Loucy (cell line): ENCODE results near the gene LRRC26.

Source experiments
- H2AFZ ChIP-seq: fragments of 200-600 bp; sonication (generic); 2 replicates; pipeline ENCODE4 v1.6.0; 2016; ENCODE audit warnings: antibody characterized with exemption, mild to moderate bottlenecking, low read length, moderate library complexity
- H3F3A ChIP-seq: fragments of 200-600 bp; 2 replicates; pipeline ENCODE4 v1.6.0; 2016; ENCODE audit warnings: antibody characterized with exemption, low read depth, mild to moderate bottlenecking
- H3K27me3 ChIP-seq: fragments of 200-600 bp; sonication (generic); 2 replicates; pipeline ENCODE4 v1.6.1; 2014; ENCODE audit warnings: low read length, mild to moderate bottlenecking; ENCODE audit not compliant: insufficient read depth, poor library complexity, severe bottlenecking
- H3K36me3 ChIP-seq: fragments of 200-600 bp; sonication (generic); 2 replicates; pipeline ENCODE4 v1.6.1; 2016; ENCODE audit warnings: low read length; ENCODE audit not compliant: insufficient read depth
- H3K4me1 ChIP-seq: fragments of 200-600 bp; sonication (generic); 2 replicates; pipeline ENCODE4 v1.5.1; 2014; ENCODE audit warnings: low read length, mild to moderate bottlenecking; ENCODE audit not compliant: insufficient read depth, poor library complexity, severe bottlenecking
- H3K4me2 ChIP-seq: fragments of 200-600 bp; sonication (generic); 2 replicates; pipeline ENCODE4 v1.6.0; 2014; ENCODE audit warnings: antibody characterized with exemption, low read length, low read depth, mild to moderate bottlenecking; ENCODE audit not compliant: poor library complexity, severe bottlenecking
- H3K4me3 ChIP-seq: fragments of 200-600 bp; sonication (generic); 2 replicates; pipeline ENCODE4 v1.5.1; 2014; ENCODE audit warnings: low read length, mild to moderate bottlenecking, mixed read lengths; ENCODE audit not compliant: poor library complexity, severe bottlenecking
- H3K79me2 ChIP-seq: fragments of 200-600 bp; sonication (generic); 2 replicates; pipeline ENCODE4 v1.6.1; 2014; ENCODE audit warnings: low read length; ENCODE audit not compliant: insufficient read depth
- H3K9ac ChIP-seq: fragments of 200-600 bp; sonication (generic); 2 replicates; pipeline ENCODE4 v1.6.0; 2014; ENCODE audit warnings: mild to moderate bottlenecking, low read depth, low read length, moderate library complexity; ENCODE audit not compliant: poor library complexity, severe bottlenecking
- H3K9me2 ChIP-seq: fragments of 200-600 bp; sonication (generic); replicated peaks from 2 replicates; pipeline ENCODE4 v1.6.1; 2016; ENCODE audit warnings: low read depth, low read length, mixed read lengths
- H3K9me3 ChIP-seq: fragments of 200-600 bp; sonication (generic); 2 replicates; pipeline ENCODE4 v1.6.1; 2014; ENCODE audit warnings: mild to moderate bottlenecking, antibody characterized with exemption, low read length, low read depth; ENCODE audit not compliant: insufficient read depth
- H4K20me1 ChIP-seq: fragments of 200-600 bp; sonication (generic); 2 replicates; pipeline ENCODE4 v1.6.0; 2014; ENCODE audit warnings: antibody characterized with exemption, low read length, mild to moderate bottlenecking; ENCODE audit not compliant: insufficient read depth, poor library complexity, severe bottlenecking
- CTCF ChIP-seq: fragments of 200-600 bp; sonication (generic); conservative IDR thresholded peaks from 2 replicates; pipeline ENCODE4 v1.5.1; 2014; ENCODE audit warnings: mild to moderate bottlenecking, antibody characterized with exemption, low read length
- EZH2phosphoT487 ChIP-seq: fragments of 200-600 bp; IDR thresholded peaks from 2 replicates; pipeline ENCODE4 v1.6.1; 2018; ENCODE audit warnings: antibody characterized with exemption, mild to moderate bottlenecking, moderate library complexity, borderline replicate concordance

Gene LRRC26

GRCh38 chr9:137188086-137188489 lies 18.2 kb upstream of the LRRC26 start:
- Histone ChIP-seq H3K9me2 (no peaks in the 10 kb centered on the region), H3K4me1 (peaks cover 20% of the 10 kb centered on the region), H3K36me3 (peaks cover 12% of the 10 kb centered on the region; the same call in 1 of the 2 replicates), H2AFZ (peak overlapping the region; percentile 80), H3K9me3 (no peaks in the 10 kb centered on the region), H3F3A (peaks cover 8% of the 10 kb centered on the region; the same call in 1 of the 2 replicates), H4K20me1 (peaks cover 26% of the 10 kb centered on the region), H3K4me3 (peak overlapping the region; percentile 96), H3K4me2 (peak overlapping the region; percentile 91), H3K9ac (peak overlapping the region; percentile 88), H3K27me3 (no peaks in the 10 kb centered on the region), H3K79me2 (peaks cover 55% of the 10 kb centered on the region)
- TF ChIP-seq EZH2phosphoT487 (no peak), CTCF (no peak)

DNA sequence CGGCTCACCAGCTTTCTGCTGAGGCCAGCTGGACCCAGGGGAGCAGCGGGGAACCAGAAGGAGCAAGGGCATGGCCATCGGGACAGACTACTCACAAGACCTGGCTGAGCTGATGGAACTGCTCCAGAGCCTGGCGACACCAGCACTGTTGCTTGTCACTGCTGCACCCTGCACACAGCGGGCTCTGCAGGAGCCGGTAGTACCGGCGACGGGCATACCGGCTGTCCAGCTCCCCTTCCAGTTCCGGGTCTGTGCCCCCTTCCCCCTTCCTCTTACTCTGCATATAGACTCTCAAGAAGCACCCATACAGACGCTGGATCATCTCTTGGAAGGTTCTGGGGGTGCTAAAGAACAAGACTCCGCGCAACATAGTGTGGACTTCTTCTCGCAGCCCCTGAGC lies 17.5 kb upstream of the LRRC26 start:
- Histone ChIP-seq H3K9ac (peak overlapping the region; percentile 88), H4K20me1 (peaks cover 26% of the 10 kb centered on the region), H2AFZ (no peak overlapping the region), H3F3A (peaks cover 8% of the 10 kb centered on the region; the same call in 1 of the 2 replicates), H3K27me3 (no peaks in the 10 kb centered on the region), H3K36me3 (peaks cover 15% of the 10 kb centered on the region; the same call in 1 of the 2 replicates), H3K4me3 (peak overlapping the region; percentile 96), H3K4me1 (peaks cover 20% of the 10 kb centered on the region), H3K4me2 (peak overlapping the region; percentile 91), H3K9me3 (no peaks in the 10 kb centered on the region), H3K79me2 (peaks cover 55% of the 10 kb centered on the region), H3K9me2 (no peaks in the 10 kb centered on the region)
- no peak for TF ChIP-seq CTCF
- TF ChIP-seq EZH2phosphoT487, result no peak

DNA sequence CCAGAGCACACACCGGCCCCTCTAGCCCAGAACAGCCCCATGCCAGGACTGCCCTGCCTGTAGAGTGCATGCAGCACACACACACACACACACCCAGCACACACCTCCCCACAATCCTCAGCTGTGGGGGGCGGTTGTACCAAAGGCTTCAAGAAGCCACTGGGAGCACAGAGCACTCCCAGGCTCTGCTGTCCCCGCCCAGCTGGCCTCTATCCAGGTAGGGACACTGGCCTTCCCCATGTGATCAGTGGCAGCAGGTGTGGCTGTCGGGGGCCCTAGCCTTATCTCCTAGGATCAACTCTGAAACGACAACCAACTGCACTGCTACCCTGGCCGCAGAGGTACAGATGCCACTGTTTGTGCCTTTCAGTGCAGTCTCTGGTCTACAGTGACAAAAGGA lies 16.5 kb upstream of the LRRC26 start:
- Histone ChIP-seq H2AFZ (no peak overlapping the region), H3K4me2 (peak overlapping the region; percentile 91)

More for the DNA sequence above, 16.5 kb upstream of the LRRC26 start:
- Histone ChIP-seq H3K4me3 (peak overlapping the region; percentile 96), H4K20me1 (peaks cover 26% of the 10 kb centered on the region), H3K79me2 (peaks cover 54% of the 10 kb centered on the region), H3K9ac (no peak overlapping the region), H3K27me3 (no peaks in the 10 kb centered on the region), H3K9me2 (no peaks in the 10 kb centered on the region), H3K4me1 (peaks cover 20% of the 10 kb centered on the region), H3F3A (peaks cover 8% of the 10 kb centered on the region; the same call in 1 of the 2 replicates), H3K36me3 (peaks cover 15% of the 10 kb centered on the region; the same call in 1 of the 2 replicates), H3K9me3 (no peaks in the 10 kb centered on the region)
- no peak for TF ChIP-seq CTCF
- TF ChIP-seq EZH2phosphoT487, result no peak
